COR-L47 (cell line): ENCODE measurements around the gene ZNF660.
A peak's percentile ranks its signal among the peaks of the same experiment; 100 is the strongest.

Experiments used
- DNase-seq: peaks from one replicate; lab custom pipeline; 2025; lab: John Stamatoyannopoulos, UW

Gene ZNF660

DNA sequence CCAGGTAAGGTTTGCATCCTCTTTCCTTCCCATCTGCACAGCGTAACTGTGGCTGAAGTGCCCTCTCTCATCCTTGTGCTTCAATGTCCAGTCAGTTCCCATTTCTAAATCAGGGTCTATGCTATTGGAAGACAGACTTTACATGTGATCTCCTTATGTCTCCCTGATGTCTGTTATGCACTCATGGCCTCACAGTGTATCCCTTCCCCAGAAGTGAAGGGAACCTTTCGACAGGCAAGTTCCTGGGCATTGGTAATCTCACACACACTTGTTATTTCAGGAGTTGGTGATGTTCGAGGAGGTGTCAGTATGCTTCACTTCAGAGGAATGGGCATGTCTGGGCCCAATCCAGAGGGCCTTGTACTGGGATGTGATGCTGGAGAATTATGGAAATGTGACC lies 47.4 kb downstream of the ZNF660 start:
- no peak for DNase-seq

GRCh38 chr3:44642337-44642736 lies 57.6 kb downstream of the ZNF660 start:
- no peak for DNase-seq

GRCh38 chr3:44643024-44643423 lies 58.3 kb downstream of the ZNF660 start:
- DNase-seq: no peak

DNA sequence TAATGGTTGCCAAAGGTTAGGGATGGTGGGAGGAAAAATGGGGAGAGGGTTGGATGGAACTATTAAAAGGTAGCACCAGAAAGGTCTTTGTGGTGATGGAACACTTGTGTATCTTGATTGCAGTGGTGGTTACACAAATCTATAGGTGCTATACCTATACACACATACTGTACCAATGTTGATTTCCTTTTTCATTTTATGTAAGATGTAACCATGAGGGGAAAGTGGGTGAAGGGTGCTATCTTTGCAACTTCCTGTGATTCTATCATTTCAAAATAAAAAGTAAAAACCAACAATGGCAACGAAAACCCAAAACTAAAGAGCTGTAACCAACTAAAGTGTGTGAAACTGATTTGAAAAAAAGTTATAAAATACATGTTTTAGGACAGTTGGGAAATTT lies 63.0 kb downstream of the ZNF660 start:
- no peak for DNase-seq

- DNase-seq: peak; percentile 63
Measured at GRCh38 chr3:44648564-44649229, 63.9 kb downstream of the ZNF660 start, which contains the start of gene ZNF35. Gene ZNF35, plus strand, starts transcription at chr3:44648732. Its CDS starts 2,336 bp downstream, at chr3:44651068.
